Vagina (tissue), 2 donors: ENCODE measurements around the gene DPF3. TPM values are rescaled to one million over a fixed set of nuclear protein-coding genes. Genes with fewer than 3 reads are reported as not detected.

Source experiments
- DNase-seq, 2 donors: peaks; one replicate each; pipeline ENCODE4 v3.0.0-alpha.2; 2017; ENCODE audit errors: extremely low spot score in 2 of 2
- H3K27ac ChIP-seq: fragments of 200-600 bp; sonication (generic); one replicate; pipeline ENCODE4 v1.5.1; 2019
- H3K27me3 ChIP-seq: fragments of 200-600 bp; sonication (generic); one replicate; pipeline ENCODE4 v1.5.1; 2019
- H3K36me3 ChIP-seq, 2 donors: fragments of 200-600 bp; sonication (generic); one replicate each; pipeline ENCODE4 v1.5.1; 2017 to 2019
- H3K4me1 ChIP-seq: fragments of 200-600 bp; sonication (generic); one replicate; pipeline ENCODE4 v1.5.1; 2019
- H3K4me3 ChIP-seq, 2 donors: fragments of 200-600 bp; sonication (generic); 1 replicate in 1 of 2; 2 replicates in 1 of 2; pipeline ENCODE4 v1.5.1; 2016 to 2019
- H3K9me3 ChIP-seq: fragments of 200-600 bp; sonication (generic); one replicate; pipeline ENCODE4 v1.5.1; 2019
- CTCF ChIP-seq, 3 experiments: fragments of 450-650 bp in 2 of 3; fragments of 200-600 bp in 1 of 3; sonication (generic) in 1 of 3; IDR thresholded peaks; one replicate each; pipeline ENCODE4 v1.5.1; 2017 to 2019; ENCODE audit warnings: antibody characterized with exemption in 3 of 3, mild to moderate bottlenecking in 2 of 3, moderate library complexity in 2 of 3
- POLR2A ChIP-seq, 2 donors: fragments of 450-650 bp; IDR thresholded peaks; one replicate each; pipeline ENCODE4 v1.6.1; 2017; ENCODE audit warnings: antibody characterized with exemption in 2 of 2, mild to moderate bottlenecking in 2 of 2, moderate library complexity in 2 of 2
- POLR2AphosphoS5 ChIP-seq, 2 donors: sonication (generic); formaldehyde crosslinking; IDR thresholded peaks; one replicate each; pipeline ENCODE4 v1.9.0; 2017; ENCODE audit warnings: antibody characterized with exemption in 2 of 2, mild to moderate bottlenecking in 2 of 2, low read depth in 1 of 2; ENCODE audit not compliant: insufficient read depth in 1 of 2
- intact Hi-C: fragments of 100-400 bp; cut with DNase I; formaldehyde crosslinking; loops from one replicate; pipeline ENCODE4 v1.15.1; 2023
- total RNA-seq: library from RNA; depleted of rRNA; stranded (reverse); fragments of >200 nt; gene quantifications from one replicate; pipeline ENCODE4 v1.2.3, GENCODE V29; 2016

DPF3 gene
- total RNA-seq, 1 donor from 2014 or later: not detected

GRCh38 chr14:72739446-72740405, 154.2 kb downstream of the DPF3 start:
- Histone ChIP-seq H3K9me3 (no peaks in the 10 kb centered on the region), H3K4me3 (no peak overlapping the region), H3K36me3 (no peaks in the 10 kb centered on the region), H3K27ac (no peak overlapping the region), H3K27me3 (no peaks in the 10 kb centered on the region), H3K4me1 (no peaks in the 10 kb centered on the region)
- peak; percentile 47 to 67 for DNase-seq
- intact Hi-C loops: no loop called here
- no peak for TF ChIP-seq POLR2A (IDR thresholded peaks at IDR 0.05)
- TF ChIP-seq POLR2AphosphoS5 (IDR thresholded peaks at IDR 0.05; ENCODE audit: insufficient read depth in 1 of 2, low read depth in 1 of 2): no peak
- TF ChIP-seq CTCF (IDR thresholded peaks at IDR 0.05): no peak

DNA sequence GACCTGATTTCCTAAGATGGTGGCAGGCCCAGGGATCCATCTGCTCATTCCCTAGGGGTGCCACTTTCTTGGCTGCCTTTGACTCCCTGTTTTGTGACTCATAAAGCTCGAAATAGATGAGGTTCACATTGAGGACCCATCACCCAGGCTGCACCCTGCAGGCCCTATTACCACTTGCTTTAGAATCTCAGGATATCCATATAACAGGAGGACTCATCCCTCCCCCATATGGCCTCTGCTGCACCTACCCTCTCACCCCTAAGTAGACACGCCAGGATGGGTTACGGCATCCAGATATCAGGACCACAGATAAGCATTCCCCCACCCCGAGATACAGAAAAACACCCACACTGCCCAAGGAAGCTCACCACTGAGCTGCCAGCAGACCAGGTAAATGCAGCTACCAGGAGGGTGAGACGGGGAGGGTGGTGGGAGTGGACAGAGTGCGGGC, 155.7 kb downstream of the DPF3 start:
- H3K27ac ChIP-seq: no peak overlapping the region
- H3K9me3 ChIP-seq: no peaks in the 10 kb centered on the region
- H3K27me3 ChIP-seq: no peaks in the 10 kb centered on the region
- peak; percentile 64 to 77 for DNase-seq
- no peaks in the 10 kb centered on the region for H3K4me1 ChIP-seq
- H3K36me3 ChIP-seq: no peaks in the 10 kb centered on the region
- TF ChIP-seq POLR2A (IDR thresholded peaks at IDR 0.05) (no peak), CTCF (IDR thresholded peaks at IDR 0.05) (no peak), POLR2AphosphoS5 (IDR thresholded peaks at IDR 0.05; ENCODE audit: insufficient read depth in 1 of 2, low read depth in 1 of 2) (no peak)
- no peak overlapping the region for H3K4me3 ChIP-seq
- intact Hi-C loops: no loop called here

DNA sequence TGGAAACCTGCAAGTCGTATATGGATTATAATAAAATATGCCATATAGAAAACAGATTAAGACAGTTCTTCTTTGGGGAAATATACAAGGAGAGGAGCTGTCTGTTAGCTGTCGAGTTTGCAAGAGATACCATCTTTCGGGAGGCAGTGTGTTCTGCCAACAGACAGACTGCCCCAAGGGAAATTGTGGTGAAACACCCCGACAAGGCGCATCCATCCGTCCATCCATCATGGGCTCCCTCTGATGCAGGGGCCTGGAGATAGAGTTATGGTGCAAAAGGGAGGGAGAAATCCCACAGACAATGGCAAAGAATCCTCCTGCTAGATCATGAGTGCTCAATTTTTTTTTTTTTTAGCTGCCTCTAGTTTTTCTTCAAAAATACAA, 156.3 kb downstream of the DPF3 start:
- no peaks in the 10 kb centered on the region for H3K9me3 ChIP-seq
- no peak overlapping the region for H3K27ac ChIP-seq
- intact Hi-C loops: no loop called here
- H3K4me1 ChIP-seq: no peaks in the 10 kb centered on the region
- H3K27me3 ChIP-seq: no peaks in the 10 kb centered on the region
- H3K4me3 ChIP-seq: no peak overlapping the region
- DNase-seq: peak in 1 of 2 donors; percentile 20
- TF ChIP-seq POLR2AphosphoS5 (IDR thresholded peaks at IDR 0.05; ENCODE audit: insufficient read depth in 1 of 2, low read depth in 1 of 2) (no peak), CTCF (IDR thresholded peaks at IDR 0.05) (no peak), POLR2A (IDR thresholded peaks at IDR 0.05) (no peak)
- no peaks in the 10 kb centered on the region for H3K36me3 ChIP-seq

GRCh38 chr14:72736786-72737559, 156.9 kb downstream of the DPF3 start:
- no peaks in the 10 kb centered on the region for H3K9me3 ChIP-seq
- DNase-seq: no peak
- no peaks in the 10 kb centered on the region for H3K27me3 ChIP-seq
- no peaks in the 10 kb centered on the region for H3K36me3 ChIP-seq
- no peak overlapping the region for H3K27ac ChIP-seq
- intact Hi-C loops: no loop called here
- no peak overlapping the region for H3K4me3 ChIP-seq
- no peak for TF ChIP-seq POLR2AphosphoS5 (IDR thresholded peaks at IDR 0.05; ENCODE audit: insufficient read depth in 1 of 2, low read depth in 1 of 2)
- no peak for TF ChIP-seq CTCF (IDR thresholded peaks at IDR 0.05)
- no peak for TF ChIP-seq POLR2A (IDR thresholded peaks at IDR 0.05)
- H3K4me1 ChIP-seq: no peaks in the 10 kb centered on the region
